Endothelial cell of umbilical vein (primary cell): ENCODE measurements around the gene NKX2-3.

ENCODE experiments used
- EZH2 ChIP-seq: IDR thresholded peaks from 2 replicates; pipeline ENCODE4 v1.6.1; 2012; ENCODE audit warnings: borderline replicate concordance, low read depth, mild to moderate bottlenecking, moderate library complexity, low read length, inconsistent platforms; ENCODE audit not compliant: severe bottlenecking
- POLR2A ChIP-seq: IDR thresholded peaks from 2 replicates; pipeline ENCODE4 v1.6.1; 2012; ENCODE audit warnings: low read depth, mild to moderate bottlenecking, control low read depth, low read length
- POLR2AphosphoS5 ChIP-seq: IDR thresholded peaks from 2 replicates; pipeline ENCODE4 v1.6.1; 2012; ENCODE audit warnings: low read depth, mild to moderate bottlenecking, control low read depth, low read length, moderate library complexity; ENCODE audit not compliant: insufficient read depth
- TF ChIP-seq, protein P1 (sequence below): IDR thresholded peaks from 2 replicates; pipeline ENCODE4 v1.6.1; 2011; ENCODE audit not compliant: insufficient read depth, insufficient read length
- TF ChIP-seq, protein P2 (sequence below), 2 donors: IDR thresholded peaks; 1 replicate in 1 of 2; 2 replicates in 1 of 2; pipeline ENCODE4 v1.5.1; 2011; ENCODE audit warnings: low read length in 2 of 2, mild to moderate bottlenecking in 2 of 2, moderate library complexity in 2 of 2, control low read depth in 1 of 2, inconsistent platforms in 1 of 2, low read depth in 1 of 2; ENCODE audit not compliant: insufficient read depth in 1 of 2; ENCODE audit errors: extremely low read depth in 1 of 2

DNA sequence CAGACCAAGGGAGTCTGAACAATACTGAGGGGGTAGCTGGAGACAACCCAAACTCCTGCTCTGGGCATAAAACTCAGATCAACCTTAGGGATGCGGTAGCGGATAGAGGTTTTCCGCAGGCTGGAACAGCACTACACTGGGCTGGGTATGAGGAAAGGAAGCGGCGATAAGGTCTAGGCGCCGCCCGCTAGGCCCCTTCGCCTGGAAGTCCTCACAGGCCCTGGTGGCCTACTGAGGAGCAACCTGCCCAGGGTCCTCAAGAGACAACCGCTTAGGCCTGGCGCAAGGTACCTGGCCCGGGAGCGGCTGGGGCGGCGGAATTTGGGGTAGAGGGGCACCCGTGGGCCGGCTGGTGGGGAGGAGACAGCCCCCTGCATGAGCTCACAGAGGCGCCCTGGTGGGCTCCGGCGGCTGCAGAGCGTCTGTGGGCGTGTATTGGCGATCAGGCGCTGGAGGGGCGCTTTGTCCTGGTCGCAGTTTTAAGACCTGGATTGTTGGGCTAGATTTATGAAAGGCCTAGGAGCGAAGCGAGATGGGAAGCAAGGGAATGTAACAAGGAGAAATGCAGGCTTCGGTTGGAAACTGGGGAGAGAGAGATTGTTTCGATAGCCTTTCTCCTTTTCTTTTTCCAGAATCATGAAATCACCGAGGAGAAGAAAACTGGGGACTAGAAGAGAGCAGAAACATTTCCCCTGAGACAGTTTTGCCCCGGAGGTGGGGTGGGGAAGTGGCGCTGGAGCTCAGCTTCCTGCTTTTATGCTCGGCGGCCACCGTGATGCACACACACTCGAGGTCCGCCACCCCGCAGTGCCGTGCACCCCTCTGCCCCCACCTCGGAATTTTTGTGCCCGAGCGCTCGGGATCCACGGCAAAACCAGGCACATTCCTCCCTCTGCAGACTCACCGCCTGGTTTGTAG, 2.4 kb upstream of the NKX2-3 start:
- TF ChIP-seq POLR2A (no peak), EZH2 (peak; percentile 69), POLR2AphosphoS5 (no peak)
- TF ChIP-seq, protein P1, sequence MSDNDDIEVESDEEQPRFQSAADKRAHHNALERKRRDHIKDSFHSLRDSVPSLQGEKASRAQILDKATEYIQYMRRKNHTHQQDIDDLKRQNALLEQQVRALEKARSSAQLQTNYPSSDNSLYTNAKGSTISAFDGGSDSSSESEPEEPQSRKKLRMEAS, result no peak
- TF ChIP-seq, protein P2, sequence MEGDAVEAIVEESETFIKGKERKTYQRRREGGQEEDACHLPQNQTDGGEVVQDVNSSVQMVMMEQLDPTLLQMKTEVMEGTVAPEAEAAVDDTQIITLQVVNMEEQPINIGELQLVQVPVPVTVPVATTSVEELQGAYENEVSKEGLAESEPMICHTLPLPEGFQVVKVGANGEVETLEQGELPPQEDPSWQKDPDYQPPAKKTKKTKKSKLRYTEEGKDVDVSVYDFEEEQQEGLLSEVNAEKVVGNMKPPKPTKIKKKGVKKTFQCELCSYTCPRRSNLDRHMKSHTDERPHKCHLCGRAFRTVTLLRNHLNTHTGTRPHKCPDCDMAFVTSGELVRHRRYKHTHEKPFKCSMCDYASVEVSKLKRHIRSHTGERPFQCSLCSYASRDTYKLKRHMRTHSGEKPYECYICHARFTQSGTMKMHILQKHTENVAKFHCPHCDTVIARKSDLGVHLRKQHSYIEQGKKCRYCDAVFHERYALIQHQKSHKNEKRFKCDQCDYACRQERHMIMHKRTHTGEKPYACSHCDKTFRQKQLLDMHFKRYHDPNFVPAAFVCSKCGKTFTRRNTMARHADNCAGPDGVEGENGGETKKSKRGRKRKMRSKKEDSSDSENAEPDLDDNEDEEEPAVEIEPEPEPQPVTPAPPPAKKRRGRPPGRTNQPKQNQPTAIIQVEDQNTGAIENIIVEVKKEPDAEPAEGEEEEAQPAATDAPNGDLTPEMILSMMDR (IDR thresholded peaks at IDR 0.05; ENCODE audit: extremely low read depth in 1 of 2, insufficient read depth in 1 of 2, low read depth in 1 of 2, low read length in 2 of 2), result no peak
